Naive thymus-derived CD8-positive, alpha-beta T cell (primary cell): ENCODE measurements around the gene SOX11. TPM values are rescaled to one million over a fixed set of nuclear protein-coding genes. Genes with fewer than 3 reads are reported as not detected.
A peak's percentile ranks its signal among the peaks of the same experiment; 100 is the strongest.
"Not testable (repeated sequence)": the region's sequence is repeated elsewhere in the genome, so short reads cannot be mapped to it uniquely, and the experiment has no call there.

Experiments
- ATAC-seq, 2 donors: fragments of 150-1000 bp; cut with Tn5 transposase in 1 of 2; sonication (Bioruptor Pico), chemical (Tn5 transposase) in 1 of 2; 1 replicate in 1 of 2; 2 replicates in 1 of 2; pipeline ENCODE4 v1.10.0; 2021; ENCODE audit warnings: mild to moderate bottlenecking in 2 of 2, moderate library complexity in 2 of 2
- POLR2A ChIA-PET: fragments of 350-600 bp; sonication (Branson Sonifier 250); formaldehyde crosslinking; loops from one replicate; lab custom pipeline; 2021; ENCODE audit warnings: antibody characterized with exemption; lab: Charles Lee
- DNase-seq, 10 donors: peaks; one replicate each; pipeline versions ENCODE4 v3.0.0 to v3.0.0-alpha.2; 2020 to 2022
- H3K27ac Mint-ChIP-seq, 10 donors: one replicate each; pipeline ENCODE4 v1.8.0; 2020 to 2022; ENCODE audit warnings: mild to moderate bottlenecking in 10 of 10, mixed read lengths in 10 of 10, moderate library complexity in 4 of 10, inconsistent platforms in 1 of 10
- H3K27me3 Mint-ChIP-seq, 5 donors: one replicate each; pipeline ENCODE4 v1.8.0; 2021 to 2022; ENCODE audit warnings: mixed read lengths in 5 of 5
- H3K36me3 Mint-ChIP-seq, 3 donors: one replicate each; pipeline ENCODE4 v1.8.0; 2020 to 2022; ENCODE audit warnings: mixed read lengths in 3 of 3, mild to moderate bottlenecking in 2 of 3, inconsistent platforms in 1 of 3
- H3K4me1 Mint-ChIP-seq, 4 donors: one replicate each; pipeline ENCODE4 v1.8.0; 2021 to 2022; ENCODE audit warnings: mixed read lengths in 4 of 4
- H3K4me3 Mint-ChIP-seq, 10 donors: one replicate each; pipeline ENCODE4 v1.8.0; 2020 to 2022; ENCODE audit warnings: mild to moderate bottlenecking in 10 of 10, mixed read lengths in 10 of 10, moderate library complexity in 6 of 10, inconsistent platforms in 1 of 10
- H3K9me3 Mint-ChIP-seq, 9 donors: one replicate each; pipeline ENCODE4 v1.8.0; 2020 to 2022; ENCODE audit warnings: mixed read lengths in 9 of 9, mild to moderate bottlenecking in 3 of 9, inconsistent platforms in 1 of 9, moderate library complexity in 1 of 9
- polyA plus RNA-seq, 3 donors: library from polyadenylated mRNA; unstranded; fragments of 300-500 nt; fragmentation: Illumina TruSeq; gene quantifications; one replicate each; pipeline ENCODE4 v1.2.3, GENCODE V29; 2021
- total RNA-seq, 8 experiments: library from RNA in 2 of 8; stranded (reverse) in 2 of 8; gene quantifications; one replicate each; pipeline ENCODE4 v1.2.3 and lab custom pipeline; 2021 to 2026

Gene SOX11
- total RNA-seq (not detected), polyA plus RNA-seq (not detected), total RNA-seq (lab: John Stamatoyannopoulos, UW) (0 to 0.43 (median 0) reads per million in 6 experiments)

DNA sequence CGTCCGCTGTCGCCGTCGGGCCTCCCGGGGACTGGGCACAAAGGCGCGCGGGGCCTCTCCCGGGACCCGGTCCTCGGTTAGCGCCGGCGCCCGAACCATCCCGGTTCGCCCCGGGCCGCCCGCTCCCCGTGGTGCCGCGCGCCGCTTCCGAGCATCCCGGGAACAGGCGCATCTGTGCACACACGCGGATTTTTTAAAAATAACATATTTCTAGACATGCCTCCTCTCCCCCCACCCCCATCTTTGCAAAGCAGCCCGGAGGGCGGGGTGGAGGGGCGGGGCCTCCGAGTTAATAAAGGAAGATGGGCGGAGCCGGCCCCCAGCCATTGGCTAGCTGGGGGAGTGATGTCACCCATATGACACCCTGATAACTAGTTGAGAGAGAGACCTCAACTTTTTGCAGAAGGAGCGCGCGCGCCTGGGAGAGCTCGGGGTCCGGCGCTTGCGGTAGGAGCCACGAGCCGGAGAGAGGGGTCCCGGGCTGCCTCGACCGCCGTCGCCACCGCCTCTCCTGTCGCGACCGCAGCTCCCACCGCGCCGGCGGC is at the start of gene SOX11:
Gene SOX11 (plus strand): TSS at position 400 of the 545 bp plus-strand sequence. CDS start 338 bp downstream, outside the sequence.
- H3K4me3 Mint-ChIP-seq = peak within 1 kb of the TSS in 4 of 10 donors; percentile 22 to 69 (median 38)
- POLR2A ChIA-PET = no interaction called here
- no peak within 1 kb of the TSS for H3K27ac Mint-ChIP-seq
- peaks cover 35 to 63% (median 47%) of the 10 kb centered on the region in 5 donors for H3K27me3 Mint-ChIP-seq
- DNase-seq (no peak), ATAC-seq (no peak)
- H3K36me3 Mint-ChIP-seq = peaks cover 0 to 10% (median 7%) of the 10 kb centered on the region in 3 donors
- peaks cover 3 to 20% (median 18%) of the 10 kb centered on the region in 4 donors for H3K4me1 Mint-ChIP-seq
- H3K9me3 Mint-ChIP-seq = peaks cover 0 to 8% (median 0%) of the 10 kb centered on the region in 9 donors

DNA sequence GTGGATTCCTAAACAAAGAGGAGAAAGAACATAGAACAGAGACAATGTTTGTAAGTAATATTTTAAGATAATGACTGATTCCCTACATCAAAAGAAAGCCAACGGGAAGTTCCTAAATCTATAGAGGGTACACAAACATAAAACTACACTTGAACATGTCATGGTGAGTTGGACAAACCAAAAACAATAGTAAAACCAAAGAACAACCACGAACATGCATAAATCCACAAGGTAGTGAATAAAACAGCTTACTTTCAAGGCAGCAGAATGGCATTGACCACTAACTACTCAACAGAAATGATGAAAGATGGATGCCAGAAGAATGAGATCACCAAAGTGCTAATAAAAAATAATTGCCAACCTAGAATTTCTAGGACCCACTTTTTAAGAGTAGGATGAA is 39.5 kb upstream of the SOX11 start:
- ATAC-seq, POLR2A ChIA-PET, H3K4me1 Mint-ChIP-seq, H3K27me3 Mint-ChIP-seq, H3K36me3 Mint-ChIP-seq, DNase-seq, H3K4me3 Mint-ChIP-seq, H3K27ac Mint-ChIP-seq: not testable (repeated sequence)
- peaks cover 0 to 11% (median 2%) of the 10 kb centered on the region in 9 donors for H3K9me3 Mint-ChIP-seq

DNA sequence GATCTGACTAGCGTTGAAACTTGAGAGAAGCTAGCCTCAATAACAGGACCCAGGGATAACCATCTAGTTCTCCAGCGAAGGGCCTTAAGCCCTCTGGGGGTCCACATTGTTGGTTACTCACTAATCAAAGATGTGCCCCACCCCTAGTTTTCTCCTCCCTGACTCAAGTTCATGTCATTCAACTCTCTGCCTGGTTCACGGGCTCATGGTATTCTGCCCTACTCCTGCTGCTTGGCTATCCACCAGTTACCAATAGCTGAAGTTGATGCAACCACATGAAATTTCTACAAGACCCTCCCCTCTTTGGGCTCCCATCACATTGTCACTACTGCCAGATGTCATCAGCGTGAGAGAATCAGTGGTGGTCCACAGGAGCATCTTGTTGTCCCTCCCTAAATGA is 38.4 kb upstream of the SOX11 start:
- H3K4me1 Mint-ChIP-seq, POLR2A ChIA-PET, H3K27me3 Mint-ChIP-seq, H3K36me3 Mint-ChIP-seq, DNase-seq, H3K27ac Mint-ChIP-seq, ATAC-seq, H3K4me3 Mint-ChIP-seq: not testable (repeated sequence)
- H3K9me3 Mint-ChIP-seq = peaks cover 0 to 11% (median 2%) of the 10 kb centered on the region in 9 donors

DNA sequence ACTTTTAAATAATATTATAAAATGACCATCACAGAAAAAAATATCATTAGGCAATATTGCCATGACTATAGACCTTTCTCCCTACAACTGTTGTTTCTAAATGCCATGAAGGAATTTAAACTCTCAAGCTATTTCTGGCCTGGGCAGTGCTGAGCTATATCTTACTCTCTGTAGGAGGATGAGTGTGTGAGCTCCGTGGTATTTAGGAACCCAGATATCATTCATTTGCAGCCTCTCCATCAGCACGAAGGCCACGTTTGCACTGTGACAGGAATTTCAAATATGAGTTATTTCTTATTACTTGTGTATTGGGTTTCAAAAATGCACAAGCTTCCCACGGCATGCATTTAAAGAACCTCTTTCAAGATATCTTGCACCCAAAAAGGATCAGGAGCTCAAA is 35.0 kb upstream of the SOX11 start:
- H3K36me3 Mint-ChIP-seq = no peaks in the 10 kb centered on the region
- no peak overlapping the region for H3K27ac Mint-ChIP-seq
- no peak overlapping the region for H3K4me3 Mint-ChIP-seq
- no peaks in the 10 kb centered on the region for H3K4me1 Mint-ChIP-seq
- H3K27me3 Mint-ChIP-seq = peaks cover 0 to 3% (median 0%) of the 10 kb centered on the region in 5 donors
- peaks cover 0 to 9% (median 2%) of the 10 kb centered on the region in 9 donors for H3K9me3 Mint-ChIP-seq
- POLR2A ChIA-PET = no interaction called here
- no peak for ATAC-seq
- DNase-seq = no peak

DNA sequence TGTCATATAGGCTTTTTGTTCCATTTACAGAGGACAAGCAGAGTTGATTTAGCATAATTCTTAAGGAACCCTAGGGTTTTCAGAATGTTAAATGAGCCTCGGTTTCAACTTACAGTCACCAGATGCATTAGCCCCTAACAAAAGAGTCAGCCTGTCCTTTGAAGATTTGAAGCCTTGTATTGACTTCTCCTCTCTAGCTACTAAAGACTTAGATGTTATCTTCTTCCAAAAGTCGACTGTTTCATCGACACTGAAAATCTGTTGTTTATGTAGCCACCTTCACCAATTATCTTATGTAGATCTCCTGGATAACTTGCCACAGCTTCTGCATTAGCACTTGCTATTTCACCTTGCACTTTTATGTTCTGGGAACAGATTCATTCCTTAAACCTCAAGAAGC is 31.6 kb upstream of the SOX11 start:
- peaks cover 0 to 5% (median 0%) of the 10 kb centered on the region in 5 donors for H3K27me3 Mint-ChIP-seq
- DNase-seq = no peak
- no peaks in the 10 kb centered on the region for H3K36me3 Mint-ChIP-seq
- POLR2A ChIA-PET = no interaction called here
- H3K4me1 Mint-ChIP-seq = no peaks in the 10 kb centered on the region
- H3K27ac Mint-ChIP-seq = no peak overlapping the region
- peaks cover 0 to 7% (median 0%) of the 10 kb centered on the region in 9 donors for H3K9me3 Mint-ChIP-seq
- ATAC-seq = no peak
- H3K4me3 Mint-ChIP-seq = no peak overlapping the region

DNA sequence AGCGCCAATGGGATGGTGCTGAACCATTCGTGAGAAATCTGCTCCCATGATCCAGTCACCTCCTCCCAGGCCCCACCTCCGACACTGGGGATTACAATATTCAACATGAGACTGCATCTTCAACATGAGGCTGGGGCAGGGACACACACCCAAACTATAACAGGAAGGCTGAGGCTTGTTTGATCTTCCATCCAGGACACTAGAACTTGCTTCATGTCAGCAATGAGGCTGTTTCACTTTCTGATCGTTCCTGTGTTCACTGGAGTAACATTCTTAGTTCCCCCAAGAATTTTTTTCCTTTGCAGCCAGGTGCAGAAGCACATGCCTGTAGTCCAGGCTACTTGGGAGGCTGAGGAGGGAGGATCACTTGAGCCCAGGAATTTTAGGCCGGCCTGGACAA is 30.8 kb upstream of the SOX11 start:
- DNase-seq (no peak), ATAC-seq (no peak)

DNA sequence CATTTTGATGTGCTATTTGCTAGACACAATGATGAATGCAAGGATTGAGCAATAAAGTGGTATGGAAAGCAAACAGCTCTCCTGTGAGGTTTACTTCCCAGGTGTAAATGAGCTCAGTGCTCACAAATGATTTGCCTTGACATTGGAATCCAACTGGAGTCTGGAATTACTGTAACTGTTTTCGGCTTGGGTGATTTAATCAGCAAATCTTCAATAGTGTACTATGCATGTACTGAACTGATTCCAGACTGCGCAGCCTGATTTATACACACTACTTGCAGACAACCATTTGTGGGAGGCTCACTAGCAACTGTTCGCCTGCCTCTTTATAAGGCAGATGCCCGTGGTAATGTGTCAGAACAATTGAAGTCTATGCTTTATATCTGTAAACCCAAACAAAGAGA is 27.9 kb upstream of the SOX11 start:
- Mint-ChIP-seq H3K27ac (no peak overlapping the region), H3K36me3 (no peaks in the 10 kb centered on the region), H3K4me3 (no peak overlapping the region), H3K9me3 (peaks cover 0 to 2% (median 0%) of the 10 kb centered on the region in 9 donors), H3K4me1 (no peaks in the 10 kb centered on the region), H3K27me3 (peaks cover 0 to 14% (median 0%) of the 10 kb centered on the region in 5 donors)
- DNase-seq = no peak
- no peak for ATAC-seq
- POLR2A ChIA-PET = no interaction called here

More for the DNA sequence above, 30.8 kb upstream of the SOX11 start:
- H3K36me3 Mint-ChIP-seq = no peaks in the 10 kb centered on the region
- H3K4me3 Mint-ChIP-seq = no peak overlapping the region
- POLR2A ChIA-PET = no interaction called here
- peaks cover 0 to 4% (median 0%) of the 10 kb centered on the region in 9 donors for H3K9me3 Mint-ChIP-seq
- peaks cover 0 to 5% (median 0%) of the 10 kb centered on the region in 5 donors for H3K27me3 Mint-ChIP-seq
- H3K4me1 Mint-ChIP-seq = no peaks in the 10 kb centered on the region
- H3K27ac Mint-ChIP-seq = no peak overlapping the region

DNA sequence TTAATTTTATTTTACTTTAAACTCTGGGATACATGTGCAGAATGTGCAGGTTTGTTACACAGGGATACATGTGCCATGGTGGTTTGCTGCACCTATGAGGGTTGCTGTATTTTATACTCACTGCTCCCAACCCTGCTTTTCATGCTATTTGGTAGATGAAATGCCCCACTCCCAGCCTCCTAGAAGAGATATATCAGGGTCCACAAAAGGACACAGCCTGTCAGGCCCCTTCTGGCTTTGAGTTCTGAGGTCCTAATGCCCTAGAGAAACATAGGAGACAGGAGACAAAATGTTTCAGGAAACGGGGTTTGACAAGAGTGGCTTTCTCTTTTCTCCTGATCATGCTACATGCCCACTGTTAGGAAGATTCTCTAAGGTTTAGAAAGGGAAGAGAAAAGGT is 27.1 kb upstream of the SOX11 start:
- Mint-ChIP-seq H3K9me3 (peaks cover 0 to 2% (median 0%) of the 10 kb centered on the region in 9 donors), H3K27ac (no peak overlapping the region), H3K36me3 (no peaks in the 10 kb centered on the region), H3K4me1 (no peaks in the 10 kb centered on the region), H3K27me3 (peaks cover 0 to 14% (median 0%) of the 10 kb centered on the region in 5 donors), H3K4me3 (no peak overlapping the region)
- DNase-seq = no peak
- ATAC-seq = no peak
- POLR2A ChIA-PET = no interaction called here

DNA sequence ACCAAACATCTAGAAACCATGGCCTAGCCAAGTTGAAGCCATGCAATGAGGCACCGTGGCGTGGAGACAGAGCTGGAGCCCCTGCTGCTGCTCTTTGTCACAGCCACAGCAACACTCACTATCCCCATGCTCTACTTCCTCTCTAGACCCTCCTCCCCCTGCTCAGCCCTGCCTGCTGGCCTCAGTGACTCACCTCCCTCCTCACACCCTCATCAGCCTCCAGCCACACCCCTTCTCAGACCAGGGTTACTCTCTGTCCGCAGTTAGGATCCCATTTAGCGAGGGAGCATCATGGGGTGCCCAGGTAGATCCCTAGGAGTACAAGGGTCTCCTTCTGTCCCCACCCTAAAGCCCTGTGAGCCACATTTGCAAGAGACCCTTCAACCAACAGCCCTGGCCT is 25.4 kb upstream of the SOX11 start:
- no peaks in the 10 kb centered on the region for H3K36me3 Mint-ChIP-seq
- POLR2A ChIA-PET = no interaction called here
- H3K4me3 Mint-ChIP-seq = no peak overlapping the region
- DNase-seq (no peak), ATAC-seq (no peak)
- peaks cover 0 to 14% (median 0%) of the 10 kb centered on the region in 5 donors for H3K27me3 Mint-ChIP-seq
- H3K9me3 Mint-ChIP-seq = peaks cover 0 to 2% (median 0%) of the 10 kb centered on the region in 9 donors
- no peak overlapping the region for H3K27ac Mint-ChIP-seq
- H3K4me1 Mint-ChIP-seq = no peaks in the 10 kb centered on the region

DNA sequence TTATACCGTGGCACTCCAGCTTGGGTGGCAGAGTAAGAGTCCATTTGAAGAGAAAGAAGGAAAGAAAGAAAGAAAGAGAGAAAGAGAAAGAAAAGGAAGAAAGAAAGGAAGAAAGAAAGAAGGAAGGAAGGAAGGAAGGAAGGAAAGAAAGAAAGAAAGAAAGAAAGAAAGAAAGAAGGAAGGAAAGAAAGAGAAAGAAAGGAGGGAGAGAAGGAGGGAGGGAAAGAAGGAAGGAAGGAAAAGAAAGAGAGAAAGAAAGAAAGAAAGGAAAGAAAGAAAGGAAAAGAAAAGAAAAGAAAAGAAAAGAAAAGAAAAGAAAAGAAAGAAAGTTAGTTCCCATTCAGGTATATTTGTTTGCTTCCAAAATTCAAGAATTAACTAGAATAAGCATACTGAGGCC is 24.5 kb upstream of the SOX11 start:
- H3K9me3 Mint-ChIP-seq, POLR2A ChIA-PET: not testable (repeated sequence)

DNA sequence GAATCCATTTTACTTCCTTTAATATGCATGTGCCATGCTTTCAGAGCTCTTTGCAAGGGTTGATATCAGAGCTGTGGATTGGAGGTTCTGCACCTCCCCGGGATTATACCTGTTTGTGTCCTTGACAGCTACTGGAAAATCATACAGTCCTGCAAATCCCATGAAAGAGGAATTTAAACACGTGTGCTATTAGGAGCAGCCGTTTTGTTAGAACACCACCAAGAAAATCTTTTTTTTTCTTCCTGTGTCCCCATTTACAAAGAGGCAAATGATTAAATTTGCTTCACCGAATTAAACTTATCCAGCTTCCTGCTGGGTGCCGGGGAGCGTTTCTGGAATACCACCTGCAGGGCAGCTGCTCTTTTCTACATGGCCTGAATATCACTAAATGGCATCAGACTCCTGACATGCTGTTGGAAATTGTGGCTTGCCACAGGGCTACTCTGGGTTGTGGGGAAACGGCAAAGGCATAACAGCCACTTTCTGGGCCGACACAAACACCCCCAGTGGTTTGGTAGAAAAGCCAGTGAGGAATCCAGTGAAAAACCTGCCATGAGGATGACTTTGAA is 23.4 kb upstream of the SOX11 start:
- DNase-seq (no peak), ATAC-seq (no peak)
- peaks cover 0 to 19% (median 9%) of the 10 kb centered on the region in 5 donors for H3K27me3 Mint-ChIP-seq
- no peak overlapping the region for H3K27ac Mint-ChIP-seq
- no peak overlapping the region for H3K4me3 Mint-ChIP-seq
- H3K36me3 Mint-ChIP-seq = peaks cover 0 to 2% (median 0%) of the 10 kb centered on the region in 3 donors
- peaks cover 0 to 9% (median 0%) of the 10 kb centered on the region in 9 donors for H3K9me3 Mint-ChIP-seq
- peaks cover 0 to 4% (median 0%) of the 10 kb centered on the region in 4 donors for H3K4me1 Mint-ChIP-seq
- POLR2A ChIA-PET = no interaction called here

More for the DNA sequence above, 24.5 kb upstream of the SOX11 start:
- ATAC-seq, H3K27ac Mint-ChIP-seq, H3K4me1 Mint-ChIP-seq, H3K4me3 Mint-ChIP-seq, DNase-seq, H3K36me3 Mint-ChIP-seq: not testable (repeated sequence)
- H3K27me3 Mint-ChIP-seq = peaks cover 0 to 14% (median 3%) of the 10 kb centered on the region in 5 donors

DNA sequence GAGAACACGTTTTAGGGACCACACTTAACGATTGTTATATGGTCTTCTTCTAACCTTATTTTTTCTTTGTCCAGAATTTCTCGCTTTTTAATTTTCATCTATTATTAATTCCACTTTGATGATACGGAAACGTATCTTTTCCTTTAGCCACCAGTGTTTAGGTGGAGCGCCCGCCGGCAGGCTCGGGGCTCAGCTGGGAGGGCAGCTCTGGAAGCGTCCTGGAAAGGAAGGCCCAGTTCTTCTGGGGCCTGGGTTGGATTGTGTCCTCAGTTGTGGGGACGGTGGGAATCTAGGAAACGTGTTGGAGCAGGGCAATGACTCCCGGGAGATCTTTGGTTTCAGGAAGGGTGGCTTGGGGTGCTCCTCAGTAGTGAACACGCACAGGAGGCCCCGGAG is 19.4 kb upstream of the SOX11 start:
- Mint-ChIP-seq H3K36me3 (peaks cover 0 to 7% (median 2%) of the 10 kb centered on the region in 3 donors), H3K4me1 (peaks cover 0 to 4% (median 0%) of the 10 kb centered on the region in 4 donors), H3K27me3 (peaks cover 15 to 29% (median 22%) of the 10 kb centered on the region in 5 donors), H3K4me3 (no peak overlapping the region), H3K9me3 (peaks cover 0 to 9% (median 5%) of the 10 kb centered on the region in 9 donors), H3K27ac (no peak overlapping the region)
- ATAC-seq = no peak
- DNase-seq = no peak
- POLR2A ChIA-PET = no interaction called here
